Fibroblast of mammary gland (primary cell): ENCODE results near the gene ASTN2.

Source experiments
- DNase-seq: peaks from one replicate; pipeline ENCODE4 v3.0.0-alpha.2; 2010; ENCODE audit warnings: low read depth
- H3K4me3 ChIP-seq: 2 replicates; pipeline ENCODE4 v1.5.1; 2011; ENCODE audit warnings: low read depth, mild to moderate bottlenecking, low read length, moderate library complexity; ENCODE audit not compliant: control insufficient read depth
- CTCF ChIP-seq: conservative IDR thresholded peaks from 2 replicates; pipeline ENCODE4 v1.5.1; 2011; ENCODE audit warnings: low read depth, low read length, inconsistent platforms; ENCODE audit not compliant: control insufficient read depth, insufficient read depth

Gene ASTN2

GRCh38 chr9:116644091-116644688, 770.7 kb downstream of the ASTN2 start:
- peak; percentile 77 for DNase-seq
- no peak overlapping the region for H3K4me3 ChIP-seq
- TF ChIP-seq CTCF: no peak

- peak; percentile 59 for DNase-seq
- H3K4me3 ChIP-seq: no peak overlapping the region
Measured at GRCh38 chr9:116643691-116644090, 771.2 kb downstream of the ASTN2 start.

GRCh38 chr9:116641292-116642059, 773.4 kb downstream of the ASTN2 start:
- no peak for DNase-seq
- no peak overlapping the region for H3K4me3 ChIP-seq
- no peak for TF ChIP-seq CTCF

More at GRCh38 chr9:116643691-116644090, 771.2 kb downstream of the ASTN2 start:
- TF ChIP-seq CTCF: no peak

- no peak overlapping the region for H3K4me3 ChIP-seq
- DNase-seq: peak; percentile 59
- no peak for TF ChIP-seq CTCF
Measured at GRCh38 chr9:116639251-116639741, 775.6 kb downstream of the ASTN2 start.

GRCh38 chr9:116635908-116636307, 778.9 kb downstream of the ASTN2 start:
- TF ChIP-seq CTCF: no peak
- H3K4me3 ChIP-seq: no peak overlapping the region
- DNase-seq: no peak

GRCh38 chr9:116632990-116633838, 781.6 kb downstream of the ASTN2 start:
- no peak overlapping the region for H3K4me3 ChIP-seq
- no peak for TF ChIP-seq CTCF
- peak; percentile 92 for DNase-seq
